Effector memory CD4-positive, alpha-beta T cell (primary cell): ENCODE measurements around the gene SH3GL2.

Experiments
- DNase-seq, 3 donors: peaks; one replicate each; pipeline ENCODE4 v3.0.0-alpha.2; 2020
- H3K27ac ChIP-seq: 2 replicates; pipeline ENCODE4 v1.7.0; 2013; ENCODE audit warnings: mild to moderate bottlenecking, low read length, moderate library complexity; ENCODE audit not compliant: insufficient read depth, poor library complexity, severe bottlenecking
- H3K27me3 ChIP-seq: replicated peaks from 2 replicates; pipeline ENCODE4 v1.7.0; 2013; ENCODE audit warnings: mild to moderate bottlenecking, low read length; ENCODE audit not compliant: insufficient read depth, control insufficient read depth, poor library complexity, severe bottlenecking
- H3K36me3 ChIP-seq: 2 replicates; pipeline ENCODE4 v1.7.0; 2013; ENCODE audit warnings: mild to moderate bottlenecking, low read length, moderate library complexity; ENCODE audit not compliant: control insufficient read depth, insufficient read depth
- H3K4me1 ChIP-seq: 2 replicates; pipeline ENCODE4 v1.7.0; 2013; ENCODE audit warnings: low read length, mild to moderate bottlenecking; ENCODE audit not compliant: control insufficient read depth, insufficient read depth, poor library complexity, severe bottlenecking
- H3K4me3 ChIP-seq: 2 replicates; pipeline ENCODE4 v1.7.0; 2013; ENCODE audit warnings: low read length, low read depth, mild to moderate bottlenecking; ENCODE audit not compliant: insufficient read depth, poor library complexity, severe bottlenecking
- H3K9me3 ChIP-seq: 2 replicates; pipeline ENCODE4 v1.7.0; 2013; ENCODE audit warnings: mild to moderate bottlenecking, low read length, moderate library complexity; ENCODE audit not compliant: control insufficient read depth

The SH3GL2 gene

GRCh38 chr9:17574342-17574741 lies 4.5 kb upstream of the SH3GL2 start:
- H3K4me3 ChIP-seq: no peak overlapping the region
- no peaks in the 10 kb centered on the region for H3K27me3 ChIP-seq
- DNase-seq: no peak
- no peaks in the 10 kb centered on the region for H3K9me3 ChIP-seq
- H3K4me1 ChIP-seq: no peaks in the 10 kb centered on the region
- no peaks in the 10 kb centered on the region for H3K36me3 ChIP-seq
- H3K27ac ChIP-seq: no peak overlapping the region

GRCh38 chr9:17578577-17578910 lies 322 bp upstream of the SH3GL2 start:
- no peak overlapping the region for H3K4me3 ChIP-seq
- no peak for DNase-seq
- no peaks in the 10 kb centered on the region for H3K9me3 ChIP-seq
- H3K4me1 ChIP-seq: no peaks in the 10 kb centered on the region
- no peaks in the 10 kb centered on the region for H3K36me3 ChIP-seq
- no peaks in the 10 kb centered on the region for H3K27me3 ChIP-seq
- no peak overlapping the region for H3K27ac ChIP-seq

- Histone ChIP-seq H3K4me1 (no peaks in the 10 kb centered on the region), H3K27me3 (no peaks in the 10 kb centered on the region), H3K36me3 (no peaks in the 10 kb centered on the region), H3K27ac (no peak overlapping the region), H3K9me3 (no peaks in the 10 kb centered on the region), H3K4me3 (no peak overlapping the region)
- DNase-seq: no peak
These were observed 1.3 kb downstream of the SH3GL2 start for GRCh38 chr9:17580119-17580518.

- DNase-seq: no peak
- no peaks in the 10 kb centered on the region for H3K9me3 ChIP-seq
- no peaks in the 10 kb centered on the region for H3K4me1 ChIP-seq
- H3K27ac ChIP-seq: no peak overlapping the region
- H3K27me3 ChIP-seq: no peaks in the 10 kb centered on the region
- no peak overlapping the region for H3K4me3 ChIP-seq
- H3K36me3 ChIP-seq: no peaks in the 10 kb centered on the region
These were observed 8.2 kb downstream of the SH3GL2 start for GRCh38 chr9:17587113-17587512.

GRCh38 chr9:17588395-17588794 lies 9.5 kb downstream of the SH3GL2 start:
- no peak for DNase-seq

GRCh38 chr9:17588941-17589340 lies 10.1 kb downstream of the SH3GL2 start:
- no peak for DNase-seq
- H3K36me3 ChIP-seq: no peaks in the 10 kb centered on the region
- no peaks in the 10 kb centered on the region for H3K9me3 ChIP-seq
- no peaks in the 10 kb centered on the region for H3K4me1 ChIP-seq
- H3K27ac ChIP-seq: no peak overlapping the region
- H3K4me3 ChIP-seq: no peak overlapping the region
- no peaks in the 10 kb centered on the region for H3K27me3 ChIP-seq

More at GRCh38 chr9:17588395-17588794, 9.5 kb downstream of the SH3GL2 start:
- Histone ChIP-seq H3K9me3 (no peaks in the 10 kb centered on the region), H3K4me3 (no peak overlapping the region), H3K36me3 (no peaks in the 10 kb centered on the region), H3K27me3 (no peaks in the 10 kb centered on the region), H3K27ac (no peak overlapping the region), H3K4me1 (no peaks in the 10 kb centered on the region)

- H3K4me1 ChIP-seq: no peaks in the 10 kb centered on the region
- no peaks in the 10 kb centered on the region for H3K27me3 ChIP-seq
- DNase-seq: no peak
- H3K27ac ChIP-seq: no peak overlapping the region
- H3K36me3 ChIP-seq: no peaks in the 10 kb centered on the region
- no peaks in the 10 kb centered on the region for H3K9me3 ChIP-seq
- no peak overlapping the region for H3K4me3 ChIP-seq
These were observed 10.9 kb downstream of the SH3GL2 start for GRCh38 chr9:17589771-17590170.

- no peak overlapping the region for H3K27ac ChIP-seq
- H3K36me3 ChIP-seq: no peaks in the 10 kb centered on the region
- no peak overlapping the region for H3K4me3 ChIP-seq
- no peaks in the 10 kb centered on the region for H3K27me3 ChIP-seq
- no peaks in the 10 kb centered on the region for H3K4me1 ChIP-seq
- no peaks in the 10 kb centered on the region for H3K9me3 ChIP-seq
- DNase-seq: no peak
These were observed 16.1 kb downstream of the SH3GL2 start for GRCh38 chr9:17594961-17595360.

GRCh38 chr9:17597977-17598376 lies 19.1 kb downstream of the SH3GL2 start:
- Histone ChIP-seq H3K36me3 (no peaks in the 10 kb centered on the region), H3K27ac (no peak overlapping the region), H3K4me1 (no peaks in the 10 kb centered on the region), H3K27me3 (no peaks in the 10 kb centered on the region), H3K4me3 (no peak overlapping the region), H3K9me3 (no peaks in the 10 kb centered on the region)
- no peak for DNase-seq

- Histone ChIP-seq H3K27ac (no peak overlapping the region), H3K9me3 (no peaks in the 10 kb centered on the region), H3K4me1 (no peaks in the 10 kb centered on the region), H3K27me3 (no peaks in the 10 kb centered on the region), H3K4me3 (no peak overlapping the region), H3K36me3 (no peaks in the 10 kb centered on the region)
- DNase-seq: no peak
These were observed 22.2 kb downstream of the SH3GL2 start for GRCh38 chr9:17600962-17601593.
